ENCODE measurements around the gene FKBP9. TPM values are rescaled to one million over a fixed set of nuclear protein-coding genes. Genes with fewer than 3 reads are reported as not detected.

FKBP9 gene
- polyA plus RNA-seq, 4 donors, result 126 to 214 (median 152) TPM

GRCh38 chr7:33053721-33054120 is 96.5 kb downstream of the FKBP9 start:
- no peak for DNase-seq (ENCODE audit: low read depth in 4 of 4, low spot score in 2 of 4)

GRCh38 chr7:33054261-33054964 is 97.2 kb downstream of the FKBP9 start:
- DNase-seq (ENCODE audit: low read depth in 4 of 4, low spot score in 2 of 4), result no peak

- no peak for DNase-seq (ENCODE audit: low read depth in 4 of 4, low spot score in 2 of 4)
These were observed 97.9 kb downstream of the FKBP9 start for GRCh38 chr7:33055158-33055557.

Other genes with a start within 250 kb of the FKBP9 start
- 10 to 100 TPM; 48.6 to 56.8 (median 53.9) TPM for gene KBTBD2, start 65.7 kb upstream of the FKBP9 start, polyA plus RNA-seq (ENCODE audit: insufficient read length in 4 of 4)
- gene NT5C3A, start 105.3 kb downstream of the FKBP9 start, polyA plus RNA-seq (ENCODE audit: insufficient read length in 4 of 4), result 10 to 100 TPM; 31.6 to 45.3 (median 35.1) TPM
- gene RP9, start 152.0 kb downstream of the FKBP9 start, polyA plus RNA-seq (ENCODE audit: insufficient read length in 4 of 4), result 10 to 100 TPM; 31.3 to 37.1 (median 33.3) TPM
- gene BBS9, start 172.1 kb downstream of the FKBP9 start, polyA plus RNA-seq (ENCODE audit: insufficient read length in 4 of 4), result 10 to 100 TPM; 14.4 to 18.0 (median 16.5) TPM

All from left renal cortex interstitium (tissue), 4 donors.